GM21723 (cell line): ENCODE data around the gene PXDN.

Source experiments
- ATAC-seq: cut with Tn5 transposase; IDR thresholded peaks from one replicate; pipeline ENCODE4 v1.9.1; 2021; ENCODE audit warnings: mild to moderate bottlenecking, moderate library complexity; ENCODE audit not compliant: unreplicated experiment

Gene PXDN

DNA sequence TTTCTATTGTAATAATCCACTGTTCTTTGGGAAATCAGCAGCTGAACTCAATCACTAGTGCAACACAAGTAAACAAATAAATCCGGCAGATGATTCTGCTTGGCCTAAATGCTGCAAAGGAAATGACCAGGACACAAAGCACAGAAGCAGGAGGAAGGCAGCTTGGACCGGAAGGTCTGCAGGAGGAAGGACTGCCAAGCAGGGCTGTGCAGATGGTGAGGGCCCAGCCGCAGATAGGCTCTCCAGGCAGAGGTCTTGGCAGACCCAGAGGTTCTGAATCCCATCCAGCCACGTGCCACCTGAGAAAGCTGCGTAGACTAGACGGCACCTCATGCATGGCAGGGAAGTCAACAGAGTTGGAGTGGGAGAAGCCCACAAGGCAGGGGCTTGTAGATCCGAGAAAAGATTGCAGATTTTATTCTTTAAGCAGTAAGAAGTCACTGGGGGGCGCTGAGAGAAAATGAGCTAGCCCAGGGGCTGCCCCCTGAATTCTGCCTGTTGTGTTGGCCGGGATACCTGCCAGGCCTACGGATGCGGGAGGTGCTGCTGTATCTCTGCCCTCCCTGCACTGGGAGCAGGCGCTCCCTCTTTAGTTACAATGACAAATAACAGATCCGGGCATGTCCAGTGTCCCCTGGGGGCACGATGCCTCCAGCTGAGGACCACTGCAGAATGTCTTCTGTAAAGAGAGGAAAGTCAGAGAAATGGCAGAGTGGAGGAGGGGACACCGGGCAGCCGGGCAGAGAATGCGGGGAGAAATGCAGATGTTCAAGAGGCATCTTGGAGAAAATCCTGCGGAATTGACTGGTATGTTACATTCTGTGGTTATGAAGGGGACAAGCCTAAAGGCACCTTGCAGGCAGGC lies 153.5 kb downstream of the PXDN start:
- no peak for ATAC-seq

GRCh38 chr2:1588978-1589621 lies 155.2 kb downstream of the PXDN start:
- no peak for ATAC-seq

DNA sequence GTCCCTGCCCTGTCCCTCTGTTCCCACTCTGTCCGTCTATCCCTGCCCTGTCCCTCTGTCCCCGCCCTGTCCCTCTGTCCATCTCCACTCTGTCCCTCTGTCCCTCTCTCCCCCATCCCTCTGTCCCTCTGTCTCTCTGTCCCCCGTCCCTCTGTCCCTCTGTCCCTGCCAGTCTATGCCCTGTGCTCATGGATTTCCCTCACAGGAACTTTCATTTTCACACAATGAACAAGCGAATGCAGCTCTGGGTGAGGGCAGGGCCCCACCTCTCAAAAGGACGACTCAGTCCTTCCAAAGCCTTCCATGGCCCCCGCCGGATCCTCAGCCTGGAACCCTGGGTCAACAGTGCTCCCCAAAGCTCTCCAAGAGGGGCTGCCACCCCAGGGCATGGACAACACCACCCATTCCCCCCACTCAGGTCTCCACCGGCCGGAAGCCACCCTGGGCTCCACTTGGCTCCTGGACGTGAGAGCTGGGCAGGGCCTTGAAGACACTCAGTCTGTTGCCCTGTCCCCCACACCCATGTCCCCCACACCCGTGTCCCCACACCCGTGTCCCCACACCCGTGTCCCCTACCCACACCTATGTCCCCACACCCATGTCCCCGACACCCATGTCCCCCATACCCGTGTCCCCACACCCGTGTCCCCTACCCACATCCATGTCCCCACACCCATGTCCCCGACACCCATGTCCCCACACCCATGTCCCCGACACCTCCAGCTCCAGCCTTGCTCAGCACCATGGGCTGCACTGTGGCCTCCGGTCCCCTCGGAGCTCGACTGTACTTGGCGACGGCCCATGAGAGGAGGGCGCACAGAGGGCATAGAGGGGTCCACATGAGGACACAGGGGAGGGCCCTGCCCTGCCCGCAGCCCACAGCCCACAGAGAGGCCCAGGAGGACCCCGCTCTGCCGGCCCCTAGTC lies 156.0 kb downstream of the PXDN start:
- ATAC-seq, result no peak

- no peak for ATAC-seq
These were observed 157.1 kb downstream of the PXDN start for GRCh38 chr2:1586923-1587840.

GRCh38 chr2:1586251-1586922 lies 157.9 kb downstream of the PXDN start:
- ATAC-seq, result no peak

DNA sequence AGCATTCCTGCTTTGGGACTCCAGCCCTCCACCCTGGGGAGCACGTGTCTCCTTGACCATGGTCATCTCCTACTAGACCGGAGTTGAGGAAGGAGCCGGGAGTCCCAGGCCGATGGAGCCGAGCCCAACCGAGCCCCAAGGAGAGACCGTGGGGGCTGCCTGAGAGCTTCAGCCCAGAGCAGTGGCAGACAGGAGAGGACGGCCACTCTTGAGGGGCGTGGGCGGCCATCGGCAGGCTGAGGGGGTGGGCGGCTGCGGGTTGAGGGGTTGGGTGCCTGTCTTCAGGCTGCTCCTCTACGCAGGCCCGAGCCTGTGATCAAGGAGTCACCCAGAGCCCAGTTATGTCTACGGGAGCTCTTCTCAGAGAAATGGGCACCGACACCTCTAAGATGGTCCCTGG lies 158.7 kb downstream of the PXDN start:
- no peak for ATAC-seq

- no peak for ATAC-seq
These were observed 159.4 kb downstream of the PXDN start for GRCh38 chr2:1584691-1585485.

DNA sequence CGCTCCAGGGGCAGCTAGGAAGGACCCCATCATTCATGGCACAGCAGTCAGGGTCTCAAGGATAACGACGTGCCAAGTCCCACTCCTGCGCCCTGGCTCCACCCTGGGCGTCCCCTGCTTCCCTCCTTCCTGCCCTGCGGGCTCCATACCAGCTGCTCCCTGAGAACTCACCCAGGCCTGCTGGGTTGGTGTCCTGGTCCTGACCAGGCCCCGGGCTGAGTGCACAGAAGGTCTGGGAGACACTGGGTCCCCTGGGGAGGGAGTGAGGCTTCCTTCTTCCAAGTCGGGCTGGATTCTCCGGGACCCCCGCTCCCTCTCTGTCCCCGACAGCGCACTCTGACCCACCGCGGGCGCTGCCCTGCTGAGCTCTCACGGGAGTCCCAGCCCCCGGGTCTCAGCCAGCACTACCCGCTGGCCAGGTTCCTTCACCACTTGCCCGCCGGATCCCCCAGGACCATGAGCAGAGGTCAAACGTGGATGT lies 160.2 kb downstream of the PXDN start:
- ATAC-seq, result no peak

DNA sequence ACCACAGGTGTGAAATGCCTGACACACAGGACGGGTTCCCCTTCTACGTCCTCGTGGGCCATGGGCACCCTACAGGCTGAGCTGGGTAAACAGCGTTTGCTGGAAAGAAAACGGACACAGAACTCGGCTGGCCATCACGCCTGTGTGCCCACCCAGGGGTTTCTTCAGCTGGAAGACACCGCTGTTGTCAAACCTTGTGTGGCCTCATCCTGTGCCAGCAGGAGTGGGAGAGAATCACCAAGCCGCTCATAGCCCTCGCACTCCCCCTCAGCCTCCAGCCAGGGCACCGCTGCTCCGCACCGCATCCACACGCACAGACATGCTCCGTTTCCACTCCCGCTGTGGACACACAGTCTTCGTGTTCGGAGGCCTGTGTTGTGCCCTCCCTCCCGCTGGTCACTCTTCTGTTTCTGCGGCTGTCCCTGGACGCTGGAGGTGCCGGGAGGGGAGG lies 161.4 kb downstream of the PXDN start:
- ATAC-seq, result no peak

DNA sequence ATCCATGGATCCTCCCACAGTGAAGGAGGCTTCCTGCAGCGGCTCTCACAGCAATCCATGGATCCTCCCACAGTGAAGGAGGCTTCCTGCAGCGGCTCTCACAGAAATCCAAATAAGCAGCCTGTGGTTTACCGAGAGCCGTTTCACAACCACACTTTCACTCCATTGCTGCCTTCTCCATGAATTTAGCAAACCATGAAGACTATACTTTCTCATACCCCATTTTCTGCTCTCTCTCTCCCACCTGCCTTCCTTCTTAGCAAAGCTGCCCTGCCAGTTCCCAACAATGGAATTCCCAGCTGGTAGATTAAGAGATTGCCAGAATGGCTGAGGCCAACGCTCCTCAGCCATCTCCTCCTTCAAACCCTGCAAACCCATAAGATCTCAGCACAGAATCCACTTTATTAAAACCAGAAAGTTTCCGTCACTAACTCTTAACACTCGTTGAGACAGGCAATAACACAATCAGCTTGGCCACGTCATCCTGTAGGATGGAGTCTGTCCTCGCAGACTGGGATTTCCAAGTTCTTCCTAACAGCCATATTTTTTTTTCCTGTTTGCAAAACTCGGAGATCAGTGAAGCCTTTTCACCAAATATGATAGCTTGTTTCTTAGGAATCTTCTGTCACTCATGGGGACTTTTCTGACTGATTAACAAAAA lies 162.2 kb downstream of the PXDN start:
- no peak for ATAC-seq
